ENCODE data around the gene UNK. TPM values are rescaled to one million over a fixed set of nuclear protein-coding genes. Genes with fewer than 3 reads are reported as not detected.
"Not testable (repeated sequence)": the region's sequence is repeated elsewhere in the genome, so short reads cannot be mapped to it uniquely, and the experiment has no call there.

UNK gene
- total RNA-seq, 2 experiments from 2014 or later = 24.5 to 33.7 TPM

GRCh38 chr17:75773808-75774470 is 10.7 kb upstream of the UNK start:
- Mint-ChIP-seq H3K4me1 (peaks cover 21% of the 10 kb centered on the region), H3K27ac (no peak overlapping the region), H3K27me3 (no peaks in the 10 kb centered on the region), H3K9me3 (ENCODE audit: low read depth) (no peaks in the 10 kb centered on the region), H3K36me3 (ENCODE audit: low read depth) (peaks cover 41% of the 10 kb centered on the region), H3K4me3 (no peak overlapping the region)
- POLR2A ChIA-PET = interaction anchor here (0.7 to 5.8 kb wide), 11 partner anchors 10 to 679 kb away, joined by 3 to 79 read pairs (median 4); partner anchors contain the start of genes GALK1, UBE2O, UNK and WBP2
- no peak for DNase-seq
- intact Hi-C loops (cut with DNase I, micrococcal nuclease) = no loop called here
- CTCF ChIA-PET = interaction anchor here (0.5 to 3.8 kb wide), 6 partner anchors 8 to 152 kb away, joined by 4 to 14 read pairs (median 11); partner anchors contain the start of gene GALK1
- ATAC-seq = no peak

GRCh38 chr17:75774471-75774990 is 10.1 kb upstream of the UNK start:
- Mint-ChIP-seq H3K27me3 (peaks cover under 1% of the 10 kb centered on the region), H3K27ac (no peak overlapping the region), H3K9me3 (ENCODE audit: low read depth) (no peaks in the 10 kb centered on the region), H3K4me1 (peaks cover 21% of the 10 kb centered on the region), H3K4me3 (no peak overlapping the region), H3K36me3 (ENCODE audit: low read depth) (peaks cover 43% of the 10 kb centered on the region)
- intact Hi-C loops (cut with DNase I, micrococcal nuclease) = no loop called here
- ChIA-PET POLR2A (interaction anchor here (1.0 to 5.8 kb wide), 9 partner anchors 11 to 318 kb away, joined by 3 to 79 read pairs (median 4); partner anchors contain the start of genes GALK1, TMEM94, UNC13D and UNK), CTCF (interaction anchor here (0.7 to 3.8 kb wide), 7 partner anchors 9 to 52 kb away, joined by 3 to 14 read pairs (median 11); partner anchors contain the start of gene GALK1)
- DNase-seq (no peak), ATAC-seq (no peak)

- Mint-ChIP-seq H3K27me3 (peaks cover 1% of the 10 kb centered on the region), H3K4me1 (peaks cover 27% of the 10 kb centered on the region), H3K36me3 (ENCODE audit: low read depth) (peaks cover 45% of the 10 kb centered on the region), H3K27ac (peak overlapping the region; percentile 78), H3K4me3 (peak overlapping the region; percentile 98), H3K9me3 (ENCODE audit: low read depth) (no peaks in the 10 kb centered on the region)
- peak; percentile 43 for DNase-seq
- ATAC-seq = no peak
- ChIA-PET POLR2A (interaction anchor here (0.8 to 5.8 kb wide), 10 partner anchors 10 to 319 kb away, joined by 3 to 79 read pairs (median 4); partner anchors contain the start of genes GALK1, RECQL5, TMEM94 and UNC13D), CTCF (interaction anchor here (0.7 to 3.8 kb wide), 8 partner anchors 9 to 51 kb away, joined by 3 to 14 read pairs (median 4); partner anchors contain the start of gene GALK1)
- intact Hi-C loops (cut with DNase I, micrococcal nuclease) = loop anchor here (5.0 kb wide), 3 partner anchors 67 to 492 kb away; partner anchors contain the start of genes GALR2 (in 1 of the 2), SRP68 (in 1 of the 2), UBALD2 (in 1 of the 2) and UNC13D (in 1 of the 2)
Measured at GRCh38 chr17:75774991-75775668, 9.5 kb upstream of the UNK start.

GRCh38 chr17:75776386-75777295 is 8.0 kb upstream of the UNK start:
- Mint-ChIP-seq H3K4me1 (peaks cover 28% of the 10 kb centered on the region), H3K27ac (peak overlapping the region; percentile 83), H3K9me3 (ENCODE audit: low read depth) (no peaks in the 10 kb centered on the region), H3K4me3 (peak overlapping the region; percentile 98), H3K36me3 (ENCODE audit: low read depth) (peaks cover 45% of the 10 kb centered on the region), H3K27me3 (peaks cover 1% of the 10 kb centered on the region)
- intact Hi-C loops (cut with DNase I, micrococcal nuclease) = loop anchor here (5.0 kb wide), 3 partner anchors 66 to 491 kb away; partner anchors contain the start of genes GALR2 (in 1 of the 2), SRP68 (in 1 of the 2), UBALD2 (in 1 of the 2) and UNC13D (in 1 of the 2)
- ChIA-PET POLR2A (interaction anchor here (0.7 to 5.8 kb wide), 13 partner anchors 8 to 322 kb away, joined by 3 to 79 read pairs (median 4); partner anchors contain the start of genes GALK1, UNK and WBP2), CTCF (interaction anchor here (0.7 to 3.3 kb wide), 8 partner anchors 8 to 71 kb away, joined by 3 to 14 read pairs (median 3); partner anchors contain the start of genes GALK1 and UNK)
- ATAC-seq = peak; percentile 3
- peak; percentile 57 for DNase-seq

- Mint-ChIP-seq H3K27me3 (peaks cover 1% of the 10 kb centered on the region), H3K9me3 (ENCODE audit: low read depth) (no peaks in the 10 kb centered on the region), H3K4me1 (peaks cover 29% of the 10 kb centered on the region), H3K36me3 (ENCODE audit: low read depth) (peaks cover 45% of the 10 kb centered on the region), H3K4me3 (peak overlapping the region; percentile 98), H3K27ac (peak overlapping the region; percentile 83)
- ATAC-seq (no peak), DNase-seq (no peak)
- intact Hi-C loops (cut with DNase I, micrococcal nuclease) = loop anchor here (5.0 kb wide), 3 partner anchors 65 to 490 kb away; partner anchors contain the start of genes GALR2 (in 1 of the 2), SRP68 (in 1 of the 2), UBALD2 (in 1 of the 2) and UNC13D (in 1 of the 2)
- CTCF ChIA-PET = interaction anchor here (0.8 to 3.3 kb wide), 5 partner anchors 12 to 145 kb away, joined by 3 to 14 read pairs (median 3); partner anchors contain the start of genes GALK1 and WBP2
- POLR2A ChIA-PET = interaction anchor here (0.6 to 5.8 kb wide), 9 partner anchors 10 to 323 kb away, joined by 3 to 79 read pairs (median 4); partner anchors contain the start of genes GALK1 and WBP2
Measured at GRCh38 chr17:75777296-75777922, 7.2 kb upstream of the UNK start.

- Mint-ChIP-seq H3K4me1 (peaks cover 37% of the 10 kb centered on the region), H3K27ac (peak overlapping the region; percentile 96), H3K4me3 (peak overlapping the region; percentile 98), H3K36me3 (ENCODE audit: low read depth) (peaks cover 45% of the 10 kb centered on the region)
- intact Hi-C loops (cut with DNase I, micrococcal nuclease) = loop anchor here (2.0 to 5.0 kb wide), 5 partner anchors 64 to 595 kb away; partner anchors contain the start of genes GALR2 (in 1 of the 2), SRP68 (in 1 of the 2), SUMO2 (in 1 of the 2) and UBALD2 (in 1 of the 2)
- not testable (repeated sequence) for DNase-seq; H3K9me3 Mint-ChIP-seq (ENCODE audit: low read depth); H3K27me3 Mint-ChIP-seq; ATAC-seq
- ChIA-PET POLR2A (interaction anchor here (0.6 to 5.8 kb wide), 6 partner anchors 15 to 577 kb away, joined by 3 to 79 read pairs (median 4); partner anchors contain the start of genes GALK1 and WBP2), CTCF (interaction anchor here (0.8 to 2.3 kb wide), 3 partner anchors 13 to 146 kb away, joined by 3 to 8 read pairs (median 8); partner anchors contain the start of genes GALK1 and WBP2)
Measured at GRCh38 chr17:75778066-75778860, 6.3 kb upstream of the UNK start.

- Mint-ChIP-seq H3K36me3 (ENCODE audit: low read depth) (peaks cover 45% of the 10 kb centered on the region), H3K27me3 (peaks cover 1% of the 10 kb centered on the region), H3K27ac (peak overlapping the region; percentile 96), H3K9me3 (ENCODE audit: low read depth) (no peaks in the 10 kb centered on the region), H3K4me1 (peaks cover 43% of the 10 kb centered on the region), H3K4me3 (peak overlapping the region; percentile 98)
- intact Hi-C loops (cut with DNase I, micrococcal nuclease) = loop anchor here (1.0 to 5.0 kb wide), 14 partner anchors 14 to 958 kb away; partner anchors contain the start of genes UBALD2 (in 2 of the 2), GALK1 (in 1 of the 2), GALR2 (in 1 of the 2) and RECQL5 (in 1 of the 2)
- peak; percentile 0 for ATAC-seq
- CTCF ChIA-PET = interaction anchor here (1.1 to 2.3 kb wide), 3 partner anchors 14 to 77 kb away, joined by 4 to 8 read pairs (median 8); partner anchors contain the start of genes GALK1 and WBP2
- POLR2A ChIA-PET = interaction anchor here (0.6 to 1.6 kb wide), 4 partner anchors 15 to 576 kb away, joined by 3 to 7 read pairs (median 4); no protein-coding TSS in a partner anchor
- peak; percentile 88 for DNase-seq
Measured at GRCh38 chr17:75778861-75779249, 5.8 kb upstream of the UNK start.

GRCh38 chr17:75779250-75779986 is 5.2 kb upstream of the UNK start:
- Mint-ChIP-seq H3K4me1 (peaks cover 46% of the 10 kb centered on the region), H3K27me3 (peaks cover 1% of the 10 kb centered on the region), H3K9me3 (ENCODE audit: low read depth) (no peaks in the 10 kb centered on the region), H3K36me3 (ENCODE audit: low read depth) (peaks cover 45% of the 10 kb centered on the region), H3K4me3 (peak overlapping the region; percentile 98), H3K27ac (peak overlapping the region; percentile 99)
- ChIA-PET POLR2A (interaction anchor here (0.6 to 1.6 kb wide), 24 partner anchors 9 to 819 kb away, joined by 3 to 25 read pairs (median 4); partner anchors contain the start of genes GALK1, ITGB4, SLC25A19 and UNC13D), CTCF (interaction anchor here (0.6 to 2.3 kb wide), 10 partner anchors 14 to 231 kb away, joined by 3 to 8 read pairs (median 4); partner anchors contain the start of genes GALK1, TRIM65 and WBP2)
- peak; percentile 96 for DNase-seq
- ATAC-seq = peak; percentile 69
- intact Hi-C loops (cut with DNase I, micrococcal nuclease) = loop anchor here (1.0 to 5.0 kb wide), 14 partner anchors 14 to 958 kb away; partner anchors contain the start of genes UBALD2 (in 2 of the 2), GALK1 (in 1 of the 2), GALR2 (in 1 of the 2) and RECQL5 (in 1 of the 2)

All from activated CD4-positive, alpha-beta T cell treated with anti-CD3 and anti-CD28 coated beads for 36 hours (primary cell).